ENCODE measurements around the gene PRKCE. TPM values are rescaled to one million over a fixed set of nuclear protein-coding genes. Genes with fewer than 3 reads are reported as not detected.
A peak's percentile ranks its signal among the peaks of the same experiment; 100 is the strongest.

PRKCE gene
- total and polyA plus RNA-seq, 2 experiments from 2014 or later: 0.94 to 1.2 TPM

DNA sequence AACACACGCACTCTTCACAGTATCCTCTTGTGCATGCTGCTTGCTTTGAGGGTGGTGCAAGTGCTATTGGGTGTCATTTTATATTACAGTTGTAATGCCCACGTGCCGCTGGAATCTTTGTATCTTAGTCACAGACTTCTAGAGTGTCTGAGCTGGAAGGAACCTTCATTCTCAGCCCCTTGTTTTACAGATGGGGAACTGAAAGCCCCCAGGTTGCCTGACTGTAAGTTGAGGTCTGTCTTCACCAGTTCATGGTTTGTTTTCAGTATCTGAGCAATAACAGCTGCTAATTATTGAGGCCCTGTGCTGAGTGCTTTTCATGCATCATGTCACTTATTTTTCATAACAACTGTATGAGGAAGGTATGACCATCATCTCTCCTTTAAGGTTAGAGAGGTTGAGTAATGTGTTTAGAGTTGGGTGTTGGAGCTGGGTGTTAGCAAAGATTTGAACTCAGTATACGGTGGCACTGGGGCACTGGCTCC, 77.0 kb downstream of the PRKCE start (continued):
- TF ChIP-seq ETS1 (IDR thresholded peaks at IDR 0.05) (no peak), CREB1 (CRISPR knock-in tag; IDR thresholded peaks at IDR 0.05; ENCODE audit: low read depth) (no peak)

- peak; percentile 65 for DNase-seq (ENCODE audit: low spot score)
- Histone ChIP-seq H3K36me3 (ENCODE audit: insufficient read depth) (no peaks in the 10 kb centered on the region), H3K4me1 (ENCODE audit: insufficient read depth) (peaks cover 4% of the 10 kb centered on the region; the same call in 1 of the 2 replicates), H3K79me2 (replicated peaks; ENCODE audit: insufficient read depth) (no peaks in the 10 kb centered on the region), H3K9me2 (ENCODE audit: insufficient read depth) (0 out of 2 replicates have a peak, but pooled peaks cover 3% of the 10 kb centered on the region), H4K20me1 (replicated peaks; ENCODE audit: insufficient read depth) (no peaks in the 10 kb centered on the region), H3K4me2 (no peak overlapping the region), H2AFZ (no peak overlapping the region), H3F3A (replicated peaks; ENCODE audit: low read depth) (no peaks in the 10 kb centered on the region), H3K4me3 (no peak overlapping the region), H3K27me3 (ENCODE audit: insufficient read depth) (no peaks in the 10 kb centered on the region), H3K27ac (ENCODE audit: low read depth) (no peak overlapping the region)
- Mint-ChIP-seq H3K27me3 (ENCODE audit: insufficient read depth, low read depth, poor library complexity) (peaks cover 4% of the 10 kb centered on the region), H3K36me3 (ENCODE audit: low read depth) (no peaks in the 10 kb centered on the region), H3K9me3 (no peaks in the 10 kb centered on the region), H3K27ac (no peak overlapping the region), H3K4me3 (no peak overlapping the region), H3K4me1 (peaks cover 7% of the 10 kb centered on the region)
- TF ChIP-seq CTCF (conservative IDR thresholded peaks at IDR 0.05; ENCODE audit: low read depth in 2 of 2) (peak; percentile 47 to 63), POLR2AphosphoS5 (IDR thresholded peaks at IDR 0.05; ENCODE audit: low read depth) (no peak), ZNF114 (CRISPR knock-in tag; IDR thresholded peaks at IDR 0.05) (no peak), STAT1 (IDR thresholded peaks at IDR 0.05; ENCODE audit: unreplicated experiment) (no peak)
- TF ChIP-seq, protein P1, sequence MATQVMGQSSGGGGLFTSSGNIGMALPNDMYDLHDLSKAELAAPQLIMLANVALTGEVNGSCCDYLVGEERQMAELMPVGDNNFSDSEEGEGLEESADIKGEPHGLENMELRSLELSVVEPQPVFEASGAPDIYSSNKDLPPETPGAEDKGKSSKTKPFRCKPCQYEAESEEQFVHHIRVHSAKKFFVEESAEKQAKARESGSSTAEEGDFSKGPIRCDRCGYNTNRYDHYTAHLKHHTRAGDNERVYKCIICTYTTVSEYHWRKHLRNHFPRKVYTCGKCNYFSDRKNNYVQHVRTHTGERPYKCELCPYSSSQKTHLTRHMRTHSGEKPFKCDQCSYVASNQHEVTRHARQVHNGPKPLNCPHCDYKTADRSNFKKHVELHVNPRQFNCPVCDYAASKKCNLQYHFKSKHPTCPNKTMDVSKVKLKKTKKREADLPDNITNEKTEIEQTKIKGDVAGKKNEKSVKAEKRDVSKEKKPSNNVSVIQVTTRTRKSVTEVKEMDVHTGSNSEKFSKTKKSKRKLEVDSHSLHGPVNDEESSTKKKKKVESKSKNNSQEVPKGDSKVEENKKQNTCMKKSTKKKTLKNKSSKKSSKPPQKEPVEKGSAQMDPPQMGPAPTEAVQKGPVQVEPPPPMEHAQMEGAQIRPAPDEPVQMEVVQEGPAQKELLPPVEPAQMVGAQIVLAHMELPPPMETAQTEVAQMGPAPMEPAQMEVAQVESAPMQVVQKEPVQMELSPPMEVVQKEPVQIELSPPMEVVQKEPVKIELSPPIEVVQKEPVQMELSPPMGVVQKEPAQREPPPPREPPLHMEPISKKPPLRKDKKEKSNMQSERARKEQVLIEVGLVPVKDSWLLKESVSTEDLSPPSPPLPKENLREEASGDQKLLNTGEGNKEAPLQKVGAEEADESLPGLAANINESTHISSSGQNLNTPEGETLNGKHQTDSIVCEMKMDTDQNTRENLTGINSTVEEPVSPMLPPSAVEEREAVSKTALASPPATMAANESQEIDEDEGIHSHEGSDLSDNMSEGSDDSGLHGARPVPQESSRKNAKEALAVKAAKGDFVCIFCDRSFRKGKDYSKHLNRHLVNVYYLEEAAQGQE (IDR thresholded peaks at IDR 0.05; ENCODE audit: unreplicated experiment): no peak
- ATAC-seq: peak; percentile 85
Measured at GRCh38 chr2:45729753-45730512, 78.5 kb downstream of the PRKCE start.
